ENCODE measurements around the gene BRAT1. TPM values are rescaled to one million over a fixed set of nuclear protein-coding genes. Genes with fewer than 3 reads are reported as not detected.

Gene BRAT1
- 20.6 and 22.0 TPM in 2 replicates for total RNA-seq

GRCh38 chr7:2555121-2556052 lies at the start of gene BRAT1:
TSS of gene BRAT1 (minus strand) at chr7:2555524. CDS start at chr7:2554431, 1,093 bp downstream.

DNA sequence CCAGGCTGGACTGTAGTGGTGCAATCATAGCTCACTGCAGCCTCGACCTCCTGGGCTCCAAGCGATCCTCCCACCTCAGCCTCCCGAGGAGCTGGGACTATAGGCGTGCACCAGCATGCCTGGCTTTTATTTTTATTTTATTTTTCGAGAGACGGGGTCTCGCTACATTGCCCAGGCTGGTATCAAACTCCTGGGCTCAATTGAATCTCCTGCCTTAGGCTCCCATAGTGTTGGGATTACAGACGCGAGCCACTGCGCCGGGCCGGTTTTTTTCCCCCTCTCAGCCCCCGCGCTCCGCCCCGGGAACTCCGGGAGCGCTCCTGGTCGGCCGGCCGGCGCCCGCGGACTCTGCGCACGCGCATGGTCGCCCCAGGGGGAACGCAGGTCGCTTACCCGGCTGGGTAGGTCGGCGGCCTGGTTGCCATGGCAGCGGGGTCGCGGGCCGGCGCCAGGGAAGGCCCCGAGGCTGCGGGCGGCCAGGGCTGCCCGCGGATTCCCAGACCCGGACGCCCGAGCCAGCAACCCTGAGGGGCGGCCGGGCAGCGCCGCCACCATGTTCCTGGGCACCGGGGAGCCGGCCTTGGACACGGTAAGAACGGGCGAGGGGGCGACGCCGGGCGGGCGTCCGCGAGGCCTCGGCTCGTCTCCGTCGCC lies 3.4 kb upstream of the BRAT1 start, which contains the start of gene IQCE:
TSS of gene IQCE (plus strand) at position 351 of the 654 bp plus-strand sequence. CDS start at position 554, 203 bp downstream.

DNA sequence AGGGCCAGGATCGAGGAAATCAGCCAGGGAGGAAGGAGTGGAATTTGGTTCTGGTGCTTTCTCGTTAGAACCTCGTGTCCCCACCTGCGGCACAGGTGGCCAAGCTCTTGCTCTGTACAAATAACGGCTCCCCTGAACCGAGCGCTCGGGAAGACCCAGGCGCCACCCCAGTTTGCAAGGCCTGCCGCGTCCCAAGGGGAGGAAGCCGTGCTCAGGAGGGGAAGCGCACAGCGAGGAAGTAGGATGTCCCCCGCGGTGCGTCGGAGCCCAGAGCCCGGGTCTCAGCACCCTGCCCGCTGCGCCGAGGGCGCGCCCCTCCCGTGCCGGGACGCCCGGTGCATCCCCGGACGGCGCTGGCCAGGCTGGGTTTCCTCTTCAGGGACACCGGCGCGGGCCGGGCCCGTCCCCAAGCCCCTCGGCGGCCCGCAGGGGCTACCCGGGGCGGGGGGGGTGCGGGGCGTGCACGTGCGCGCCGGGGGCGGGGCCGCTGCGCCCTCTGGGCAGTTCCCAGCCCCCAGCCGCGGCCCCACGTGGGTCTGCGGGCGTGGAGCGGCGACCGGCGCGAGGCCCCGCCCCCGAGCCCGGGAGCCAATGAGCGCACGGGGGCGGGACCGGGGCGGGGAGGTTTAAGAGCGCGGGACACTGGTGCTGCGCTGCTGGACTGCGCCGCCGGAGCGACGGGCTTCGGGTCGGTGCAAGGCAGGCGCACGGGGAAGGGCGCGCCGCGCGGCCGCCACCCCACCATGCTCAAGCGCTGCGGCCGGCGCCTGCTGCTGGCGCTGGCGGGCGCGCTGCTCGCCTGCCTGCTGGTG lies 36.0 kb downstream of the BRAT1 start, which contains the start of gene LFNG:
TSS of gene LFNG (plus strand) at position 656 of the 812 bp plus-strand sequence. CDS start at position 744, 88 bp downstream.

Other genes with a start within 250 kb of the BRAT1 start
- 6.5 and 15.1 TPM in 2 replicates for gene SNX8, start 241.1 kb downstream of the BRAT1 start, total RNA-seq
- 169 and 224 TPM in 2 replicates for gene EIF3B, start 200.7 kb downstream of the BRAT1 start, total RNA-seq
- gene CHST12, start 151.9 kb downstream of the BRAT1 start, total RNA-seq, result 3.7 and 12.8 TPM in 2 replicates
- not detected in 2 replicates for gene GRIFIN, start 79.1 kb downstream of the BRAT1 start, total RNA-seq
- 6.3 and 32.2 TPM in 2 replicates for gene LFNG, start 35.8 kb downstream of the BRAT1 start, total RNA-seq
- gene IQCE, start 3.5 kb upstream of the BRAT1 start, total RNA-seq, result 3.2 and 6.9 TPM in 2 replicates
- gene TTYH3, start 76.5 kb upstream of the BRAT1 start, total RNA-seq, result 43.2 and 131 TPM in 2 replicates
- gene AMZ1, start 132.7 kb upstream of the BRAT1 start, total RNA-seq, result under 0.01 and 0.06 TPM in 2 replicates

Data from bladder microvascular endothelial cell (primary cell).